A549 (cell line): ENCODE measurements around the gene SLC9A3.

Experiments
- CTCF ChIP-seq: fragments of >200 bp; sonication (Bioruptor Twin); formaldehyde crosslinking; IDR thresholded peaks from 3 replicates; pipeline ENCODE4 v1.5.1; 2016
- ESRRA ChIP-seq: fragments of 150-350 bp; IDR thresholded peaks from 2 replicates; pipeline ENCODE4 v1.6.1; 2014; ENCODE audit warnings: mild to moderate bottlenecking, low read length, borderline replicate concordance
- HDAC2 ChIP-seq: fragments of 200-600 bp; sonication (generic); IDR thresholded peaks from 2 replicates; pipeline ENCODE4 v1.6.1; 2016
- JUNB ChIP-seq: fragments of >200 bp; sonication (Bioruptor Twin); formaldehyde crosslinking; IDR thresholded peaks from 2 replicates; pipeline ENCODE4 v1.6.1; 2016
- MAFK ChIP-seq: fragments of 450-650 bp; IDR thresholded peaks from 2 replicates; pipeline ENCODE4 v1.6.1; 2014; ENCODE audit not compliant: partially characterized antibody
- NR3C1 ChIP-seq: fragments of >200 bp; sonication (Bioruptor Twin); formaldehyde crosslinking; IDR thresholded peaks from 3 replicates; pipeline ENCODE4 v1.6.1; 2017
- POLR2A ChIP-seq: IDR thresholded peaks from 2 replicates; pipeline ENCODE4 v1.6.1; 2012; ENCODE audit warnings: mild to moderate bottlenecking, low read length
- RNF2 ChIP-seq: fragments of 200-600 bp; sonication (generic); IDR thresholded peaks from 2 replicates; pipeline ENCODE4 v1.6.1; 2016; ENCODE audit warnings: low read depth, mild to moderate bottlenecking, antibody characterized with exemption, moderate library complexity, borderline replicate concordance
- USF2 ChIP-seq: fragments of 450-650 bp; IDR thresholded peaks from 2 replicates; pipeline ENCODE4 v1.6.1; 2014; ENCODE audit warnings: antibody characterized with exemption

- TF ChIP-seq MAFK (no peak), POLR2A (no peak), RNF2 (no peak), JUNB (no peak), ESRRA (no peak), CTCF (no peak), HDAC2 (no peak), NR3C1 (no peak), USF2 (no peak)
These were observed 78.7 kb downstream of the SLC9A3 start for GRCh38 chr5:445591-445990.
